Brain microvascular endothelial cell (primary cell): ENCODE results near the gene RABGAP1.

Experiments
- DNase-seq: peaks from one replicate; pipeline ENCODE4 v3.0.0-alpha.2; 2020
- H3K27ac ChIP-seq: fragments of 250-450 bp; sonication (Bioruptor Pico); 2 replicates; pipeline ENCODE4 v1.5.1; 2020; ENCODE audit warnings: mild to moderate bottlenecking, moderate library complexity
- H3K27me3 ChIP-seq: fragments of 250-450 bp; sonication (Bioruptor Pico); replicated peaks from 2 replicates; pipeline ENCODE4 v1.5.1; 2020; ENCODE audit warnings: mild to moderate bottlenecking
- H3K36me3 ChIP-seq: fragments of 250-450 bp; sonication (Bioruptor Pico); replicated peaks from 2 replicates; pipeline ENCODE4 v1.5.1; 2020; ENCODE audit warnings: mild to moderate bottlenecking
- H3K4me3 ChIP-seq: 2 replicates; pipeline ENCODE4 v1.5.1; 2011; ENCODE audit warnings: low read depth, mild to moderate bottlenecking, control low read depth, low read length, moderate library complexity
- CTCF ChIP-seq: IDR thresholded peaks from 2 replicates; pipeline ENCODE4 v1.5.1; 2011; ENCODE audit warnings: low read depth, mild to moderate bottlenecking, moderate library complexity, low read length, control low read depth, inconsistent platforms; ENCODE audit errors: missing control alignments
- in situ Hi-C: cut with HindIII; loops from 2 replicates; pipeline ENCODE4 v1.10.0; 2017; ENCODE audit warnings: low sequenced_read_pairs, low pct_ligation_motif_present

The RABGAP1 gene

GRCh38 chr9:123090198-123090896 is 149.5 kb downstream of the RABGAP1 start:
- Histone ChIP-seq H3K27me3 (no peaks in the 10 kb centered on the region), H3K4me3 (no peak overlapping the region), H3K36me3 (peaks cover 27% of the 10 kb centered on the region), H3K27ac (no peak overlapping the region)
- no peak for TF ChIP-seq CTCF
- in situ Hi-C loops, result no loop called here
- no peak for DNase-seq

DNA sequence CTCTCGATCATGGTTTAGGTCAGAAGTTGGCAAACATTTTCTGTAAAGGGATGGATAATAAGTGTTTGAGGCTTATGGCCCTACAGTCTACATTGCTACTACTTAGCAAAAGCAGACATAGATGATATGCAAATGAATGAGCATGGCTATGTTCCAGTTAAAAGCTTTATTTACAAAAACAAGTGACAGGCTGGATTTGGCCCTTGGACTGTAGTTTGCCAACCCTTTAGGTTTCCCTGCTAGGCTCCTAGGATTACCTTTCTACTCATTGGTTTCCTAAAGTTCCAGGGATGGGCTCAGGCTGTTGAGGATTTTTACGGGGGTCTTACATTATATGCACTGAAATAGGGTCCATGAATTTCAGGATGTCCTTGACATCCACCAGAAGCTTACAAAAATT is 150.1 kb downstream of the RABGAP1 start:
- no peaks in the 10 kb centered on the region for H3K27me3 ChIP-seq
- DNase-seq, result no peak
- no peak for TF ChIP-seq CTCF
- H3K27ac ChIP-seq, result no peak overlapping the region
- H3K4me3 ChIP-seq, result no peak overlapping the region
- in situ Hi-C loops, result no loop called here
- peaks cover 27% of the 10 kb centered on the region for H3K36me3 ChIP-seq

DNA sequence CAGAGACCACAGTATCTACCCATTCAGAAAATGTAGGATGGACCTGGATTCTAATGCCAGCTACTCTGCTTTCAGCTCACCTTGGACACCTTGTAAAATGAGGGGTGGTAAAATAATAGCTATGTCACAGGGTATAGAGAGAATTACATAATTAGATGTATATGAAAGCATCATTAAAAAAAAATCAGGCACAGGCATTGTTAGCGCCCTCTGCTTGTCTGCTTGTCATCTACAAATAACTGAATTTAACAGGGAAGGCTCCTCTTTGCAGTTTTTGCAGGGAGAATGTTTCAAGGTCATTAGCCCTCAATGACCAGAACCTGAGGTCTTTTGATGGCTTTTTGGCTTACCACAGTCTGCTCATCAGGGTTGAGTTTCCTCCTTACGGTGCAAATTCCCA is 150.6 kb downstream of the RABGAP1 start:
- in situ Hi-C loops, result no loop called here
- no peaks in the 10 kb centered on the region for H3K27me3 ChIP-seq
- peak; percentile 44 for TF ChIP-seq CTCF
- H3K36me3 ChIP-seq, result peaks cover 30% of the 10 kb centered on the region
- H3K27ac ChIP-seq, result no peak overlapping the region
- DNase-seq, result no peak
- H3K4me3 ChIP-seq, result no peak overlapping the region

- H3K27ac ChIP-seq, result no peak overlapping the region
- TF ChIP-seq CTCF, result no peak
- DNase-seq, result no peak
- no peaks in the 10 kb centered on the region for H3K27me3 ChIP-seq
- in situ Hi-C loops, result no loop called here
- H3K4me3 ChIP-seq, result no peak overlapping the region
- H3K36me3 ChIP-seq, result peaks cover 37% of the 10 kb centered on the region
Observed at GRCh38 chr9:123093141-123093540, 152.3 kb downstream of the RABGAP1 start.

- no peak overlapping the region for H3K27ac ChIP-seq
- no peak overlapping the region for H3K4me3 ChIP-seq
- no peaks in the 10 kb centered on the region for H3K27me3 ChIP-seq
- H3K36me3 ChIP-seq, result peaks cover 41% of the 10 kb centered on the region
- DNase-seq, result no peak
- in situ Hi-C loops, result no loop called here
- no peak for TF ChIP-seq CTCF
Observed at GRCh38 chr9:123096987-123097386, 156.2 kb downstream of the RABGAP1 start.
